Stimulated activated naive CD4-positive, alpha-beta T cell (primary cell): ENCODE measurements around the gene THSD8.

ENCODE experiments used
- DNase-seq, 6 experiments: peaks; one replicate each; lab custom pipeline; 2025; lab: John Stamatoyannopoulos, UW

THSD8 gene

DNA sequence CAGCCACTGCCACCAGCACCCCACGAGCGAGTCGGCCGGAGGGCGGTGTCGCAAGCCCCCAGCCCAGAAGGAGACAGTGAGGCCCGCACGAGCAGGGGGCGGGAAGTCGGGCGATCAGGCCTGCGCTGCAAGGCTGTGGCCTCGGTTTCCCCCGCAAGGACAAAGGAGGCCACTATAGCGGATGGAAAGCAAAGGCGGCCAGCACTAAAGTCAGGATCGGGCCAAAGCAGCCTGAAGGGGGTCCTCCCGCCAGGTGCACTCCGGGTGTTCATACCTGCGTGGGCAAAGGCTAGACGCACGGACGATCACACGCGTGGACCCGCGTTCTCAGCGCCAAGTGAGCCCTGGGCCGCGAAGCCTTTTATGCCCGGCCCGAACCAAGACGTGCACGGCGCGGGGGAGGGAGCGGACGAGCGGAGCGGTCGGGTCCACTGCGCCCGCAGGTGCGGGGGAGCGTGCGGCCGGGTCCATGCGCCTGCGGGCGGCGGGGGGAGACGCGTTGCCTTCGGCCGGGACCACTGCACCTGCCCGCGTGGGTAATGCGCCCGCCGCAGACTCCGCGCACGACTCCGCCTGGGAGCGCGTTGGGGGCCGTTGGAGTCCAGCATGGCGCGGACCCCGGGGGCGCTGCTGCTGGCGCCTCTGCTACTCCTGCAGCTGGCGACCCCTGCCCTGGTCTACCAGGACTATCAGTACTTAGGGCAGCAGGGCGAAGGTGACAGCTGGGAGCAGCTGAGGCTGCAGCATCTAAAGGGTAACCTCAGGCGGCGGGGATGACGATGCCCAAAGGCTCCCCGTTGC, at the start of gene THSD8, which contains the start of gene PRDX2:
Gene THSD8, plus strand, starts transcription at position 604 of the 801 bp plus-strand sequence. Its CDS starts 3 bp downstream, at position 607.
Gene PRDX2, minus strand, starts transcription at position 335 of the 801 bp plus-strand sequence. CDS start 539 bp downstream, outside the sequence.
- peak; percentile 31 to 72 (median 57) for DNase-seq

- DNase-seq = no peak
Measured at GRCh38 chr19:12754465-12755196, 47.2 kb upstream of the THSD8 start.

DNA sequence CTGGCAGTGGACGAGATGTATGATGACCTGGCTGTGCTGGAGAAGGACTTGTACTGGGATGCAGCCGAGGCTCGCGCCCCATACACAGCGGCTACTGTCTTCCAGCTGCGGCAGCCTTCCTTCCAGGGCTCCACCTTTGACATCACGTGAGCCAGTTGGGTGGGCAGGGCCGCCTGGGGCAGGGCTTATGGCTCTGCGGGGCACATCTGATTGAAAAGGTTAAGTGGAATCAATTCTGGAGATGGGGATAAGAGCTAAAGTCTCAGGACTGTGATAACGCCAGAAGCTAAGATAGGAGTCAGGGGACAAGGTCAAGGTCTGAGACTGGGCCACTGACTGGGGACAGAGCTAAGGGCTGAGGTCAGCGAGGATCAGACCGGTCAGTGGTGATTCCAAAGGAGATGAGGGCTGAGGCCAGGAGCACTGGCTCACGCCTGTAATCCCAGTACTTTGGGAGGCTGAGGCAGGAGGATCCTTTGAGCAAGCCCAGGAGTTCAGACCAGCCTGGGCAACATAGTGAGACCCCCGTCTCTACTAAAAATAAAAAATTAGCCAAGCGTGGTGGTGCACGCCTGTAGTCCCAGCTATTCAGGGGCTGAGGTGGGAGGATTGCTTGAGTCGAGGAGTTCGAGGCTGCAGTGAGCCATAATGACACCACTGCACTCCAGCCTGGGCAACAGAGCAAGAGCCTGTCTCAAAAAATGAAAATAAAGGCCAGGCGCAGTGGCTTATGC, 45.6 kb upstream of the THSD8 start:
- DNase-seq = no peak

- DNase-seq = peak; percentile 28 to 50 (median 48)
Measured at GRCh38 chr19:12757544-12758274, 44.2 kb upstream of the THSD8 start.

DNA sequence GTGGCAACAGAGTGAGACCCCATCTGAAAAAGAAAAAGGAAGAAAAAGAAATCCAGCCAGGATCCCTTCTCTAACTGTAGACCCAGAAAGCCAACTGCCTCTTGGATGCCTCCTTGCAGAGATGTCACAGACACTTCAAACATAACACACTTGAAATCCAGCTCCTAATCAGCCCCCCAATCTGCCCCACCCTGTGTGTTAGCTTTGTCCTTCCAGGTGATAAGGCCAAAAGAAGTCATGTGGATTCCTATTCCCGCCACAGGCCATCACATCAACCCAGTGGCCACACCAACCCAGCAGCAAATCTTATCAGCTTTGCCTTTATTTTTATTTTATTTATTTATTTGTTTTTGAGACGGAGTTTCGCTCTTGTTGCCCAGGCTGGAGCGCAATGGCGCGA, 42.2 kb upstream of the THSD8 start:
- no peak for DNase-seq

- DNase-seq = no peak
Measured at GRCh38 chr19:12763100-12763499, 38.8 kb upstream of the THSD8 start.

DNA sequence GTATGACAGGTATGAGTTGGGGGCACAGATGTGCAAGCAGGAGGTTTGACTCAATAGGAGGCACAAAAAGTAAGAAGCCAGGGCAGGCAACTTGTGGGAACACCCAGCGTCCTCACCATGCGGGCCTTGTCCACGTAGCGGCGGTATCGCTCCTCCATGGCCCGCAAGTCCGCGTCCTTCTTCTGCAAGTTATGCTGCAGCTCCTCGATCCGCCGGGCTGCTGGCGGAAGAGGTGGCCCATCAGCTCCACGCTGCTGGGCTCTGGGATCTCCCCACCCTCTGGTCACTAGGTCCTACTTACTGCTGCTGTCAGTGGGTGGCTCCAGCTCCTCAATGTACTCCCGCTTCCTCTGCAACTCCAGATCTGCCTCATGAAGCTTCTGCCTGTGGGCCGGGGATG, 37.2 kb upstream of the THSD8 start:
- no peak for DNase-seq

GRCh38 chr19:12766051-12766521, 35.8 kb upstream of the THSD8 start:
- DNase-seq = peak in 4 of 6 experiments; percentile 65 to 75 (median 73)

GRCh38 chr19:12767150-12767549, 34.7 kb upstream of the THSD8 start:
- no peak for DNase-seq

DNA sequence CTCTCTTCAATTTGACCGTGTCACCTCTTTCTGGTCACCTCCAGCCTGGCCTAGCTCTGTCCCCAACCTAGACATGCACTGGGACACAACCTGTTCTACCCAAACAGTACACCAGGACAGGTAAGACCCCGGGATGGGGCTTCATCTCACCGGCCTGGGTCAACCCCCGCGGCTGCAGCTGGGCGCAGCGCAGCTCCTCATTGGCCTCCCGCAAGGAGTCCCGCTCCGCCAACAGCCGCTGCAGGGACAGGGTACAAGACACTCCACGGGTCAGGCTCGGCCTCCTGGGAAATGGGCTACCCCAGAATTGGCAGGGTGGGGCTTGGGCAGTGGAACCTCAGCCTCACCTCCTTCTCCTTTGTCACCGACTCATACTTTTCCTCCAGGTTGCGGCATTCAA, 34.2 kb upstream of the THSD8 start:
- DNase-seq = no peak

GRCh38 chr19:12769689-12770088, 32.2 kb upstream of the THSD8 start:
- peak in 5 of 6 experiments; percentile 12 to 54 (median 31) for DNase-seq

DNA sequence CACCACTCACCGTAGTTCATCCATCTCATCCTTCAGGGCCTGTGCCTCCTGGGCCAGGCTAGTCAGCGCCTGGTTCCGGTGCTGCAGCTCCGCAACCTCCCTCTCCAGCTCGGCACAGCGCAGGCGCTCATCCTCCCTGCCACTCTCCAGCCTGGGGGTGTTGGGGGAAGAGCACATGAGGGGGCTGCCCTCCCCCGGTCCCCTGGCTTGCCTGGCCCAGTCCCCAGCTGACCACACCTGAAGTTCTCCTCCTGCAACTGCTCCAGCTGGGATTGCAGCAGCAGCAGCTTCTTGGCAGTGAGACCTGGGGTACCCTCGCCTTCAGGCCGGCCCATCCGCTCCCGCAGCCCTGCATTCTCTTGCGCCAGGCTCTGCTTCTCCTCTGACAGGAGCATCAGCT, 30.9 kb upstream of the THSD8 start:
- DNase-seq = no peak

DNA sequence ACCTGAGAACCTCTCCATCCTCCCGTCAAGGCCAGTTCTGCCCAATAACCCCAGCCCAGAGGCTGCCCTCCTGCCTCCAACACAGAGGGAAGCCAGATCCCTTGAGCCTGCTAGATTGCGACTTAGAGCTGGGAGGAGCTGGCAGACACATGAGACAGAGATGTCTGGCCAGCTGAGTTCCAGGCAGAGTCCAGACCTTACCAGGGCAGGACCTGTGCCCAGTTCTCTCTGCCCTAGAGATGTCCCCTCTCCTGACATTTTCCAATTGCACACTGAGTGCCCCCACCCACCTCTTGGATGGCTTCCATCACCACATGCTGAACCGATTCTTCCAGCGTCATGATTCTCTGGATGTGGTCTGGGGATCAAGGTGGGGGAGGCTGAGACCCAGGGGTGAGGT, 29.5 kb upstream of the THSD8 start:
- no peak for DNase-seq

DNA sequence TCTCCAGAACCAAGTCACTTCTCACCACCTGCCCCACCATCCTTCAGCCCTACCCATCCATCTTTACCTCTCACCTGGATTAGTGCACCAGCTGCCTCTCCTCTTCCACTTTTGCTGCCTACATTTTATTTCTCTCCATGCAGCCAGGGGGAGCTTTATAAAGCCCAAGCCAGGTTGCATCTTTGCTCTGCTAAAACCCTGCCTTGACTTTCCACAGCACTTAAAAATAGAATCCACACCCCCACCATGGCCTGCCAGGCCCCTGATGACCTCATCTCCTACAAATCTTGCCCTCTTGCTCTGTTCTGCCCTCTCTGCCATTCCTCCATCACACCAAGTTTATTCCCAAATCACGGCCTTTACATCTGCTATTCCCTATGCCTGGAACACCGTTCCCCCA, 28.3 kb upstream of the THSD8 start:
- DNase-seq = no peak

- peak in 4 of 6 experiments; percentile 39 to 64 (median 60) for DNase-seq
Measured at GRCh38 chr19:12774588-12775555, 27.0 kb upstream of the THSD8 start, which contains the start of gene HOOK2. TSS of gene HOOK2 (minus strand) at chr19:12775552. CDS start at chr19:12775449, 103 bp downstream.

DNA sequence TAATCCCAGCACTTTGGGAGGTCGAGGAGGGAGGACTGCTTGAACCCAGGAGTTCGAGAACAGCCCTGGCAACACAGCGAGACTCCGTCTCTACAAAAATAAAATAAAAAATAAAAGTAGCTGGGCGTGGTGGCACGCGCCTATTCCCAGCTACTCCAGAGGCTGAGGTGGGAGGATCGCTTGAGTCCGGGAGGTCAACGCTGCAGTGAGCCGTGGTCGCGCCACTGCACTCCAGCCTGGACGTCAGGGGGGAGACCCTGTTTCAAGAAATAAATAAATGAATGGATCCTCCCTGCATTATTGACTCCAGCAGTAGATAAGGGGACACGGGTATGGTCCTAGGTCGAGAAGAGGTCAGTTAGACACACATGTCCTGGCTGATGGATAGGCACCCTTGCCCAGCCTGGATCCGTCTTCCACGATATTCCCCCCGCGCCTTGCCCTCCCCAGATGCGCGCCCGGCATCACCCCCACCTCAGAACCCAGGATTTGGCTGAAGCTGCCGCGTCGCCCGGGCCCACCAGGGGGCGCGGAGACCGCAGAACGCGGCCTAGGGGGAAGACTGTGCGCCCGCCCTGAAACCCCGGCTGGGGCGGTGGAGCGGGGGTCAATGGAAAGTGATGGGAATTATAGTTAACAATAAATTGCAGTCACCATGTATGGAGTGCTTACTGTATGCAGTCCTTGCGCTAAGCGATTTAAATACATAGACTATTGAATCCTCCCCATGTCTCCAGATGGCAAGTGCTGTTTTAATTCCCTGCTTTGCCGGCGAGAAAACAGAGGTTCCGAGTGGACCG, 24.5 kb upstream of the THSD8 start:
- peak; percentile 62 to 85 (median 73) for DNase-seq

- peak in 5 of 6 experiments; percentile 26 to 66 (median 43) for DNase-seq
Measured at GRCh38 chr19:12778017-12778904, 23.6 kb upstream of the THSD8 start.

- DNase-seq = no peak
Measured at GRCh38 chr19:12778905-12779161, 23.0 kb upstream of the THSD8 start.
